ENCODE data around the gene RUNX2. TPM values are rescaled to one million over a fixed set of nuclear protein-coding genes. Genes with fewer than 3 reads are reported as not detected.

RUNX2 gene
- total RNA-seq, 4 donors from 2014 or later: 0.78 to 2.0 (median 0.94) TPM

DNA sequence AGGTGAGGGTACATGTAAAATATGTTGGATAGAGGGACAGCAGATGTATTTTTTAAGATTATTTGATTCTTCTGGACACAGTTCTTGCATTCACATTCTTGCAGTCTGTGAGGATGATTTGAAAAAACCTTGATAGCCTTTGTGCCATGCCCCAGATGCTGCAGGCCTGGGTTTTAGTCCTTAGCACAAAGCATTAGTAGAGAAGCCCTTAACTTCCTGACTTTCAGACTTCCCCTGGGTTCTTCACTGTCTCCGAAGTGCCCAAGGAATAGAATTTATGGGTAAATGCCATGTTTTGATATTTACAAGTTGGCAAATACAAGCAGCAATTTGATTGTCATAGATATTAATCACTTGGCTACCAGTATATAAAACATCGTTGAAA lies 117.2 kb downstream of the RUNX2 start:
- in situ Hi-C loops (cut with MboI; ENCODE audit: low sequenced_read_pairs in 4 of 4): no loop called here
- no peak for TF ChIP-seq CTCF (IDR thresholded peaks at IDR 0.05 in 4 of 5, conservative IDR thresholded peaks at IDR 0.05 in 1 of 5)
- no peaks in the 10 kb centered on the region for H3K9me3 ChIP-seq
- intact Hi-C loops (cut with DNase I; ENCODE audit: low total_unique reads): no loop called here
- no peaks in the 10 kb centered on the region for H3K27me3 ChIP-seq
- ATAC-seq (peak; percentile 19 to 22), DNase-seq (no peak)
- H3K4me3 ChIP-seq: peak overlapping the region in 2 of 4 donors; percentile 12 to 29
- no peaks in the 10 kb centered on the region for H3K36me3 ChIP-seq
- H3K4me1 ChIP-seq: peaks cover 18 to 19% of the 10 kb centered on the region in 2 donors
- H3K27ac ChIP-seq: peak overlapping the region; percentile 64 to 76 (median 76)

DNA sequence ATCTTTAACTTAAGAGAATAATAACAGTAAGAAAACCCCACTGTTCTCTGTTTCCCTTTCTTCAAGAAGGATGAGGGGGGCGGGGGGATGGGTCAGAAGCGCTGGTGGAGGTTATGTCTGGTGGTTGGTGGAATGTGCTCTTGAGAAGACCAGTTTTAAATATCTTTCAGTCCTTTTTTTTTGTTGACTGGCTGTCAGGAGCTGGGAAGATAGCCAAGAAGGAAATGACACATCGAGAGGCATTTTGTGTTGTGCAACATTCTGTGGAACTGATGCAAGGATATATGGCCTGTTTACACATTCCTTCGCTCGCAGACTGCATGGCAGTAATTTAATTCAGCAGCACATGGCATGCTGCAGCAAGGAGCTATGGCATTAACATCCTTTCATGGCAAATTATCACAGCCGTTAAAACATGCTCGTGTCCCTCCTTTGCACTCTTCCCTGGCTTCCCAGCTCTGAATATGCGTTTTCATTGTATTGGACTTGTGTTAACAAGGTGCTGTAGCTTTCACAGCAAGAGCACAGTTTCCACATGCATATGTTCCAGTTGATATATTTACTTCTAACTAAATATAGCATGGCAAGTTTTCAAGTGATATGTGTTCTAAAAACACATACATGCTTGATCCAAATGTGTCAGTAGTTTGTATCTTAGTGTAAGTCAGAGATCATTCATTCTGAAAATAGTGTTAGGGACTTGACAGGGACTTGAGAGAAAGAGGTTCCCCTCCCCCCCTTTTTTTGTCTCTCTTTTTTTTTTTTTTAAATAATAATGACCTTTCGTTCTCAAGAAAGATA lies 117.8 kb downstream of the RUNX2 start:
- ATAC-seq (peak; percentile 98 to 99), DNase-seq (peak; percentile 73 to 77)
- intact Hi-C loops (cut with DNase I; ENCODE audit: low total_unique reads): no loop called here
- no peaks in the 10 kb centered on the region for H3K36me3 ChIP-seq
- no peaks in the 10 kb centered on the region for H3K9me3 ChIP-seq
- TF ChIP-seq CTCF (IDR thresholded peaks at IDR 0.05 in 4 of 5, conservative IDR thresholded peaks at IDR 0.05 in 1 of 5) (no peak), POLR2A (IDR thresholded peaks at IDR 0.05) (peak in 1 of 2 donors; percentile 13)
- H3K4me1 ChIP-seq: peaks cover 18 to 19% of the 10 kb centered on the region in 2 donors
- peak overlapping the region in 2 of 4 donors; percentile 12 to 29 for H3K4me3 ChIP-seq
- in situ Hi-C loops (cut with MboI; ENCODE audit: low sequenced_read_pairs in 4 of 4): no loop called here
- no peaks in the 10 kb centered on the region for H3K27me3 ChIP-seq
- peak overlapping the region; percentile 64 to 76 (median 76) for H3K27ac ChIP-seq

DNA sequence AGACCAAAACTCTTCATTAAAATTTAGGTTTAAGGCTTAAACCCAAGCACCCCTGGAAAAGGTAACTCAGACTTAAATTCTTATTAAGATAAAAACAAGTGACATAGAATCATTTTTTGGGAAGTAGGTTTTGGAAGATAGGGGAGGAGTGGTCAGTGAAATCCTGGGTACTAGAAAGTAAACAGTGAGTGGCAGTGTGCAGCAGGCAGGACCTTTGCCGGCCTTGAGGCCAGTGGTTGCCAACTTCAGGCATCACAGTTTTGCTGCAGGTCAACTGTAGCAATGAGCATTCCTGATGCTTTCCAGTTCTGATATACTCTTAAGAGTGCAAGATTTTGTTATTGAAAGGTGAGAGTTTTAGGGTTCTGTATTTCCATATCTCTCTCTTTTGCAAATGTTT lies 118.9 kb downstream of the RUNX2 start:
- Histone ChIP-seq H3K9me3 (no peaks in the 10 kb centered on the region), H3K36me3 (no peaks in the 10 kb centered on the region), H3K4me1 (peaks cover 18 to 19% of the 10 kb centered on the region in 2 donors), H3K4me3 (no peak overlapping the region), H3K27ac (peak overlapping the region in 1 of 4 donors; percentile 76), H3K27me3 (no peaks in the 10 kb centered on the region)
- DNase-seq (no peak), ATAC-seq (no peak)
- TF ChIP-seq CTCF (IDR thresholded peaks at IDR 0.05 in 4 of 5, conservative IDR thresholded peaks at IDR 0.05 in 1 of 5) (no peak), POLR2A (IDR thresholded peaks at IDR 0.05) (no peak)
- intact Hi-C loops (cut with DNase I; ENCODE audit: low total_unique reads): no loop called here
- in situ Hi-C loops (cut with MboI; ENCODE audit: low sequenced_read_pairs in 4 of 4): no loop called here

DNA sequence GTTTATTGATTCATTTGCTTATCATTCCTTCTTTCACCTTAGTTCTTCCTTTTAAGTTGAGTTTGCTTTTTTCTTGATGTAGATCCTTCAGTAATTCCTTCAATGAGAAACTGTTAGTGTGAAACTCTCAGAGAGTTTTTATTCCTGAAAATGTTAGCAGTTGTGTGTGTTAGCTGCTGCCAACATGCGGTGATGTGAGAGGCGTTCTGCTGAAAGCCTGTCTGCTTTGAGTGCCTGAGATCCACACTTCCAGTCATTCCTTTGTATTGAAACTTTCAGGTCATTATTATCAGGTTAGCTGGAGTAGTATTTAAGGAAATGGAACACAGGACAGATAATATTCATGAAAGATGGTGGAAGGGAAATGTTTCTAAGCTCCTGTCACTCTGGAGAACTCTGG lies 119.6 kb downstream of the RUNX2 start:
- no peaks in the 10 kb centered on the region for H3K27me3 ChIP-seq
- peaks cover 18 to 19% of the 10 kb centered on the region in 2 donors for H3K4me1 ChIP-seq
- ATAC-seq: no peak
- DNase-seq: no peak
- intact Hi-C loops (cut with DNase I; ENCODE audit: low total_unique reads): no loop called here
- no peak overlapping the region for H3K4me3 ChIP-seq
- H3K27ac ChIP-seq: no peak overlapping the region
- no peak for TF ChIP-seq CTCF (IDR thresholded peaks at IDR 0.05 in 4 of 5, conservative IDR thresholded peaks at IDR 0.05 in 1 of 5)
- TF ChIP-seq POLR2A (IDR thresholded peaks at IDR 0.05): no peak
- in situ Hi-C loops (cut with MboI; ENCODE audit: low sequenced_read_pairs in 4 of 4): no loop called here
- H3K36me3 ChIP-seq: no peaks in the 10 kb centered on the region
- no peaks in the 10 kb centered on the region for H3K9me3 ChIP-seq

Data from gastrocnemius medialis (tissue), 4 donors.